Endodermal cell (in vitro differentiated cells): ENCODE data around the gene SPTLC1. TPM values are rescaled to one million over a fixed set of nuclear protein-coding genes. Genes with fewer than 3 reads are reported as not detected.
A peak's percentile ranks its signal among the peaks of the same experiment; 100 is the strongest.
"Not testable (repeated sequence)": the region's sequence is repeated elsewhere in the genome, so short reads cannot be mapped to it uniquely, and the experiment has no call there.

ENCODE experiments used
- DNase-seq: peaks from one replicate; pipeline ENCODE4 v3.0.0-alpha.2; 2017
- H3K27ac ChIP-seq: 2 replicates; pipeline ENCODE4 v1.5.1; 2013; ENCODE audit warnings: mild to moderate bottlenecking, low read depth, low read length, moderate library complexity
- H3K27me3 ChIP-seq: 2 replicates; pipeline ENCODE4 v1.6.1; 2013; ENCODE audit warnings: mild to moderate bottlenecking, low read length, moderate library complexity; ENCODE audit not compliant: insufficient read depth, control insufficient read depth, poor library complexity, severe bottlenecking
- H3K36me3 ChIP-seq: 2 replicates; pipeline ENCODE4 v1.7.0; 2013; ENCODE audit warnings: mild to moderate bottlenecking, low read length, moderate library complexity; ENCODE audit not compliant: control insufficient read depth, insufficient read depth
- H3K4me1 ChIP-seq: one replicate; pipeline ENCODE4 v1.7.0; 2013; ENCODE audit warnings: low read length; ENCODE audit not compliant: control insufficient read depth, insufficient read depth
- H3K4me3 ChIP-seq: 2 replicates; pipeline ENCODE4 v1.5.1; 2013; ENCODE audit warnings: mild to moderate bottlenecking, low read length, moderate library complexity
- H3K9ac ChIP-seq: 2 replicates; pipeline ENCODE4 v1.6.1; 2013; ENCODE audit warnings: mild to moderate bottlenecking, low read length, moderate library complexity; ENCODE audit not compliant: poor library complexity, severe bottlenecking; ENCODE audit errors: extremely low read depth
- H3K9me3 ChIP-seq: 2 replicates; pipeline ENCODE4 v1.6.1; 2013; ENCODE audit warnings: mild to moderate bottlenecking, low read length, moderate library complexity; ENCODE audit not compliant: control insufficient read depth
- H3K27ac Mint-ChIP-seq: 2 replicates; pipeline ENCODE4 v1.8.0; 2020; ENCODE audit warnings: mixed read lengths
- H3K27me3 Mint-ChIP-seq: 2 replicates; pipeline ENCODE4 v1.8.0; 2021; ENCODE audit warnings: mild to moderate bottlenecking, mixed read lengths; ENCODE audit not compliant: insufficient read depth
- H3K36me3 Mint-ChIP-seq: 2 replicates; pipeline ENCODE4 v1.8.0; 2020; ENCODE audit warnings: low read depth, mixed read lengths
- H3K4me1 Mint-ChIP-seq: 2 replicates; pipeline ENCODE4 v1.8.0; 2020; ENCODE audit warnings: mixed read lengths
- H3K4me3 Mint-ChIP-seq: 2 replicates; pipeline ENCODE4 v1.8.0; 2020; ENCODE audit warnings: mild to moderate bottlenecking, moderate library complexity, mixed read lengths
- H3K9me3 Mint-ChIP-seq: 2 replicates; pipeline ENCODE4 v1.8.0; 2020; ENCODE audit warnings: mild to moderate bottlenecking, mixed read lengths
- WGBS, 2 experiments: methylation state at CpG; one replicate each; pipeline versions ENCODE4 v1.1.5 to v1.1.7; 2013; ENCODE audit warnings: missing lambda C conversion rate in 2 of 2, mixed read lengths in 1 of 2; ENCODE audit not compliant: insufficient coverage in 1 of 2, insufficient read length in 1 of 2; 5-methylcytosine and 5-hydroxymethylcytosine counted together
- total RNA-seq, 2 donors: library from RNA; stranded (reverse); fragmentation: NEBNext Ultra II Directional in 1 of 2; extraction: Animal tissue kit (Norgen Biotek cat#: 25700) in 1 of 2; gene quantifications; 2 replicates in 1 of 2; 3 replicates in 1 of 2; pipeline ENCODE4 v1.2.1, GENCODE V29; 2021
- TF ChIP-seq, protein P1 (sequence below): fragments of 200-600 bp; sonication (generic); conservative IDR thresholded peaks from 2 replicates; pipeline ENCODE4 v1.5.0; 2021; ENCODE audit warnings: antibody characterized with exemption, mild to moderate bottlenecking

Gene SPTLC1
- total RNA-seq, 2 donors from 2014 or later: 68.3 to 75.6 TPM

- DNase-seq: no peak
- Mint-ChIP-seq H3K27me3 (no peaks in the 10 kb centered on the region), H3K36me3 (peaks cover 40% of the 10 kb centered on the region), H3K4me1 (no peaks in the 10 kb centered on the region), H3K9me3 (no peaks in the 10 kb centered on the region), H3K4me3 (no peak overlapping the region), H3K27ac (no peak overlapping the region)
- Histone ChIP-seq H3K9me3 (peaks cover 4% of the 10 kb centered on the region), H3K4me3 (no peak overlapping the region), H3K36me3 (peaks cover 54% of the 10 kb centered on the region), H3K27me3 (no peaks in the 10 kb centered on the region), H3K27ac (no peak overlapping the region), H3K9ac (no peak overlapping the region), H3K4me1 (no peaks in the 10 kb centered on the region)
- TF ChIP-seq, protein P1, sequence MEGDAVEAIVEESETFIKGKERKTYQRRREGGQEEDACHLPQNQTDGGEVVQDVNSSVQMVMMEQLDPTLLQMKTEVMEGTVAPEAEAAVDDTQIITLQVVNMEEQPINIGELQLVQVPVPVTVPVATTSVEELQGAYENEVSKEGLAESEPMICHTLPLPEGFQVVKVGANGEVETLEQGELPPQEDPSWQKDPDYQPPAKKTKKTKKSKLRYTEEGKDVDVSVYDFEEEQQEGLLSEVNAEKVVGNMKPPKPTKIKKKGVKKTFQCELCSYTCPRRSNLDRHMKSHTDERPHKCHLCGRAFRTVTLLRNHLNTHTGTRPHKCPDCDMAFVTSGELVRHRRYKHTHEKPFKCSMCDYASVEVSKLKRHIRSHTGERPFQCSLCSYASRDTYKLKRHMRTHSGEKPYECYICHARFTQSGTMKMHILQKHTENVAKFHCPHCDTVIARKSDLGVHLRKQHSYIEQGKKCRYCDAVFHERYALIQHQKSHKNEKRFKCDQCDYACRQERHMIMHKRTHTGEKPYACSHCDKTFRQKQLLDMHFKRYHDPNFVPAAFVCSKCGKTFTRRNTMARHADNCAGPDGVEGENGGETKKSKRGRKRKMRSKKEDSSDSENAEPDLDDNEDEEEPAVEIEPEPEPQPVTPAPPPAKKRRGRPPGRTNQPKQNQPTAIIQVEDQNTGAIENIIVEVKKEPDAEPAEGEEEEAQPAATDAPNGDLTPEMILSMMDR: no peak
- 94 to 100% methylated on average over 1 to 3 of the region's 3 CpGs for WGBS, 2 experiments
Measured at GRCh38 chr9:92030367-92030766, 84.8 kb downstream of the SPTLC1 start.

GRCh38 chr9:92029553-92029952 lies 85.7 kb downstream of the SPTLC1 start:
- DNase-seq: peak; percentile 64
- WGBS, 2 experiments: 86 to 94% methylated on average over 3 to 4 of the region's 4 CpGs
- Mint-ChIP-seq H3K4me3 (no peak overlapping the region), H3K36me3 (peaks cover 33% of the 10 kb centered on the region), H3K4me1 (no peaks in the 10 kb centered on the region), H3K27ac (no peak overlapping the region), H3K9me3 (no peaks in the 10 kb centered on the region), H3K27me3 (no peaks in the 10 kb centered on the region)
- TF ChIP-seq, protein P1: peak; percentile 79
- H3K4me1 ChIP-seq: no peaks in the 10 kb centered on the region
- H3K36me3 ChIP-seq: peaks cover 46% of the 10 kb centered on the region
- no peaks in the 10 kb centered on the region for H3K27me3 ChIP-seq
- H3K4me3 ChIP-seq: no peak overlapping the region
- peaks cover 4% of the 10 kb centered on the region for H3K9me3 ChIP-seq
- H3K27ac ChIP-seq: no peak overlapping the region
- H3K9ac ChIP-seq: no peak overlapping the region

- H3K36me3 ChIP-seq: peaks cover 16% of the 10 kb centered on the region
- TF ChIP-seq, protein P1: no peak
- H3K27me3 Mint-ChIP-seq: no peaks in the 10 kb centered on the region
- no peaks in the 10 kb centered on the region for H3K4me1 ChIP-seq
- peak; percentile 59 for DNase-seq
- H3K27ac Mint-ChIP-seq: no peak overlapping the region
- H3K9ac ChIP-seq: no peak overlapping the region
- H3K4me3 Mint-ChIP-seq: no peak overlapping the region
- H3K4me1 Mint-ChIP-seq: no peaks in the 10 kb centered on the region
- H3K4me3 ChIP-seq: no peak overlapping the region
- 89 to 94% methylated on average over 9 to 29 of the region's 31 CpGs for WGBS, 2 experiments
- H3K9me3 Mint-ChIP-seq: peaks cover 7% of the 10 kb centered on the region
- no peak overlapping the region for H3K27ac ChIP-seq
- peaks cover 9% of the 10 kb centered on the region for H3K9me3 ChIP-seq
- H3K36me3 Mint-ChIP-seq: peaks cover 7% of the 10 kb centered on the region
- no peaks in the 10 kb centered on the region for H3K27me3 ChIP-seq
Measured at GRCh38 chr9:92026206-92027002, 88.8 kb downstream of the SPTLC1 start.

- H3K9me3 ChIP-seq, H3K36me3 ChIP-seq, H3K4me1 Mint-ChIP-seq, H3K9ac ChIP-seq, H3K4me3 ChIP-seq, H3K27me3 Mint-ChIP-seq, H3K27ac ChIP-seq, DNase-seq, H3K36me3 Mint-ChIP-seq, H3K9me3 Mint-ChIP-seq, H3K4me3 Mint-ChIP-seq, H3K4me1 ChIP-seq, H3K27ac Mint-ChIP-seq, H3K27me3 ChIP-seq: not testable (repeated sequence)
- 50 to 81% methylated on average over 2 to 7 of the region's 7 CpGs for WGBS, 2 experiments
Measured at GRCh38 chr9:92021785-92022541, 93.2 kb downstream of the SPTLC1 start.
